ENCODE measurements around the gene EXOC3L1.

EXOC3L1 gene

GRCh38 chr16:67198238-67198734 lies 8.3 kb upstream of the EXOC3L1 start:
- peak; percentile 32 for DNase-seq

DNA sequence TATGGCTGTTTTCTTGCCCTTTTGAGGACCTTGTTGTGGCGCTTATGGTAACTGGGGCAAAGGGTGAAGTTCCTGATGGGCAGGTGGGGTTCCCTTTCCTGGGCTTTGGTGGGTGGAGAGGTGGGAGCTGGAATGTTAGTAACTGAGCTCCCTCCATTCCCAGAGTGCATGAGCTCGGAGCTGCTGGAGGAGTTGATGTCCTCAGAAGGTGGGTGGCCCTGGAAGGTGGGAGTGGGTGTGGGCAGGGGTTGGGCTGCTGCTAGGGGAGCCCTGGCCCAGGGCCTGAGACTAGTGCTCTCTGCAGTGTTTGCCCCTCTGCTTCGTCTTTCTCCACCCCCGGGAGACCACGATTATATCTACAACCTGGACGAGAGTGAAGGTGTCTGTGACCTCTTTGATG lies 7.8 kb upstream of the EXOC3L1 start:
- no peak for DNase-seq

DNA sequence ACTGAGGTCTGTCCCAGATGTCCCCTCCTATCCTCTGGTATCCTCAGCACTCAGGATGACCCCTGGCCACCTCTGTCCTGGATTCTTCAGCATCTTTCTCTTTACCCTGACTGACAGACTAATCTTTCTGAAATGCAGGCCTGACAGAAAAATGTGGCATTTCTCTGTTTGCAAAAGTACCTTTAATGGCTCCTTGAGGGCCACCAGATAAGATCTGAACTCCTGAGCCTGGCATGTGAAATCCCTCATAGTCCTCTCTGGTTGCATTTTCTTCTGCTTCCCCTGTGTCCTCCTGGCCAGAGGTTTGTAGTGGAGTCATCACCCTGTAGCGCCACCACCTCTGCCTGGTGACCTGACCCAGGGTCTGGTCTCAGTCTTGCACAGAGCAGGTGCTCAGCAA lies 6.9 kb upstream of the EXOC3L1 start:
- DNase-seq = no peak

GRCh38 chr16:67195676-67196075 lies 5.7 kb upstream of the EXOC3L1 start:
- DNase-seq = no peak

- no peak for DNase-seq
Observed at GRCh38 chr16:67194260-67194659, 4.3 kb upstream of the EXOC3L1 start.

DNA sequence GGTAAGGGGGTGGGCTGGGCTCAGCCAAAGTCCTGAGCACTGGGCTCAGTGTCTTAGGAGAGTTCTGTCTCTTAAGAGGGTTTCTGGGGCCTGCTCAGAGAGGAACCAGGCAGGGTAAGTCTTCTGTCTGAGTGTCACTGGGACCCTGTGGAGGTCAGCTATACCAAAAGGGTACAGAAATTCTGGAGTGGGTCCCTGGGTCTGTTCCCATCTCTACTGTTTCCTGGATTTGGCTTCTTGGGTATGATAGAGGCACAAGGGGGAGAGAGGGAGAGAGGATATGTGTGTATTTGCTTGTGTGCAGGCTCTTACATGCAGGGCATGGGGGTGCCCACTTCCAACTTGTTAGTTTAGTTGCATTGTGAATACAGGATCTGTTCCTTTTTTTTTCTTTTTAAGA lies 3.6 kb upstream of the EXOC3L1 start:
- no peak for DNase-seq

DNA sequence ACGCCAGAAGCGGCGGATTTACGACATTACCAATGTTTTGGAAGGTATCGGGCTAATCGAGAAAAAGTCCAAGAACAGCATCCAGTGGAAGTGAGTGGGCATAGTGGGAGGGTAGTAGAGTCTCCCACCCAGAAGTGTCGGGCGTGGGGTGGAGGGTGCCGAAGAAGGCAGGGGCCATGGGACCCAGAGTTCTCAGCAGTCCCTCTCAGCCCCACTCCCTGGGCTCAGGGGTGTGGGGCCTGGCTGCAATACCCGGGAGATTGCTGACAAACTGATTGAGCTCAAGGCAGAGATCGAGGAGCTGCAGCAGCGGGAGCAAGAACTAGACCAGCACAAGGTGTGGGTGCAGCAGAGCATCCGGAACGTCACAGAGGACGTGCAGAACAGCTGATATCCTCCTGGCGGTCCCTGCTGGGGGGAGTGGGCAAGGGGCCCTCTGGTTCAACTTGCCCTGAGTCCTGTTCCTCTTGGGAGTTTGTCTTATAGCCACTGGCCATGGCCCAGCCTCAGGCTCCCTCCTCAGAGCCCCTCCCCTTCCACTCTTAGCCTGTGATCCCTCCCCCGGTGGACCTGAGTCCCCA lies 2.9 kb upstream of the EXOC3L1 start:
- DNase-seq = no peak

- peak; percentile 86 for DNase-seq
Observed at GRCh38 chr16:67191995-67192681, 2.2 kb upstream of the EXOC3L1 start, which contains the start of gene E2F4. Gene E2F4, plus strand, starts transcription at chr16:67192155. Its CDS starts 73 bp downstream, at chr16:67192228.

GRCh38 chr16:67191411-67191994 lies 1.6 kb upstream of the EXOC3L1 start:
- DNase-seq = no peak

- no peak for DNase-seq
Observed at GRCh38 chr16:67190448-67191399, 788 bp upstream of the EXOC3L1 start.

- no peak for DNase-seq
Observed at GRCh38 chr16:67188798-67189197, 1.1 kb downstream of the EXOC3L1 start.

DNA sequence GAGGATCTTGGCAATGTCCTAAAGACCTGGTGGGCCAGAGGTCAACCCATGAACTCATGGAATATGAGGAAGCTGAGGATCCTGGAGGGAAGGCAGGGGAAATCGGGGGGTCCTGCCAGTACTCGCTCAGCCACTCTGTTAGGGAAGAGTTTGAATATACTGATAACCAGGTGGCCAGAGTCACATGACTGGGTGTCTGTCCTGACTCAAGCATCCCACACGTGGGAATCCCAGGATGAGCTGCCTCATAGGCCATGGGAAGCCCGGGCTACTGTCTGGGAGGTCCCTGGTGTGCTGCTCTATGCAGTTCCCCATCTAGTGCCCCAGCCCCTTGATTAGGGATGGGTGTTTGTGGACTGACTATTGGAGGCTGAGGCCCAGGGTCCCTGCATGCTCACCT lies 1.6 kb downstream of the EXOC3L1 start:
- DNase-seq = no peak

DNA sequence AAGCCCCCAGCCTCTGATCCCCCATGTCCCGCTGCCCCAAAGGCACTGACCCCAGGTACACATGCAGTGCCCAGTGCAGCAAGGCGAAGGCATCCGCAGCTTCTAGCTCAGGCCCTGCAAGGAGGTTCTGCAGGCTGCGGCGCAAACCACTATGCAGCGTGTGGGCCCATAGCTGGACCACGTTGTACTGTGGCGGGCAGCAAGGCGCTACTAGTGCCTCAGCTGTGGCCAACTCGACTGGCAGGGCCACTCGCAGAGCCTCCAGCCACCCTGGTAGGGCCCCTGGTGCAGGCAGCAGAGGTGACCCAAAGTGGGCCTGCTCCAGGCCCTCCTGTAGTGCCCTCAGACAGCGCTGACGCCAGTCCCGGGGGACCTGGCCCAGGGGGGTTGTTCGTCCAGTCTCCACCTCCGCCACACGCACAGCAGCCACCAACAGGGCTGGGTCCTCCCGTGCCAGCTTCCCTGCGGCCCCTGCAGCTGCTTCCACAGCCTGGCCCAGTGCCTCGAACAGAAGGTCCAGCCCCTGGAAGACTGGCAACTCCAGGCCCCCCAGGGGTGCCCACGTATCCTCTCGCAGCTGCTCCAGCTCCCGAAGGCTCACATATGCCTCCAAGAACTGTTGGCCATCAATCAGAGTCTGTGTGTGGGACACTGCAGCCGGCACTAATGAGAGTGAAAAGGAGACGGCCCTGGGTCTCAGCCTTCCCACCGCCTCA lies 2.6 kb downstream of the EXOC3L1 start:
- no peak for DNase-seq

- no peak for DNase-seq
Observed at GRCh38 chr16:67186550-67186950, 3.4 kb downstream of the EXOC3L1 start.

DNA sequence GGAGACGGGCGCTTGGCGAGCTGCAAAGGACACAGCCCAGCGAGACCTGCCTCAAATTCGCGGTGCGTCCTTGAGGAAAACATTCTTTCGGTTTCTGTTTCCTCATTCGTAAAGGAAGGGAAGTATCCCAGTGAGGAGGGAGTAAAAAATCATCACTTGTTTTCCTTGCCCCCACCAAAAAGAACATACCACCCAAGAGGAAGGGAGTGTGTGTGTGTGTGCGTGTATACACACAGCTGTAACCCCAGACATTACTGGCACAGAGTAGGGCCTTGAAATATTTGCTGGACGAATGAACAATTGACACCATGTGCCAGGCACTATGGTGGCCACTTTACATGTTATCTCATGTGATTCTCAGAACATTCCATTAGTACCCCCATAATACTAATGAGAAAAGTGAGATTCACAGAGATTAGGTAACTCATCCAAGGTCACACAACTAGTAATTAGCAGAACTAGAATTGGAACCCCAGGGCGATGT lies 4.2 kb downstream of the EXOC3L1 start:
- DNase-seq = no peak

DNA sequence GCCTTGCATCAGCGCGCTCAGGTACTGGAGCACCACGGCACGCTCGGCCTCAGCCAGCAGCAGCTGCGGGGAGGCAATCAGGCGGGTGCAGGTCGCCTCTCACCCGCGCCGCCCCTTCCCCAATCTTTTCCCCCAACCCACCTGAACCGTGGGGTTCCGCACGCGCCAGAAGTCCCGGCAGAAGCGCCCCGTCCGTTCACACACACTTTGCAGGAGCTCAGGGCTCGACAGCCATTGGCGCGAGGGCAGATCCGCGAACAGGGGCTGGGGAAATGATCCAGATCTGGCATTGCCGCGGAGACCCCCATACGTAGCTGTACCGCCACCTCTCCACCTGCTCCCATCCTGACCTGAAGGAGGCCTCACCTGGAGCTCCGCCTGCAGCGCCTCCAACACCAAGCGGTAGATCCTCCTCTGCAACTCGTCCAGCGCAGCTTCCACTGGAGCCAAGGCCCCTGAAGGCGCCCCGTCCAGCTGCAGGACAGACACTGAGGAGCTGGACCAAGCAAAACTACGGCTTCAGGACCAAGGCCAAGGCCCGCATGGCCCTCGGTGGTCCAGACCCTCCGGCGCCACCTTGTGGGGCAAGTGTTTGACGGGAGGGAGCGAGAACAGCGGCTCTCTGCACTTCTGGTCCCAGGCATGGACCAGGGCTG lies 4.8 kb downstream of the EXOC3L1 start:
- DNase-seq = peak; percentile 82

- no peak for DNase-seq
Observed at GRCh38 chr16:67184453-67184994, 5.4 kb downstream of the EXOC3L1 start.

DNA sequence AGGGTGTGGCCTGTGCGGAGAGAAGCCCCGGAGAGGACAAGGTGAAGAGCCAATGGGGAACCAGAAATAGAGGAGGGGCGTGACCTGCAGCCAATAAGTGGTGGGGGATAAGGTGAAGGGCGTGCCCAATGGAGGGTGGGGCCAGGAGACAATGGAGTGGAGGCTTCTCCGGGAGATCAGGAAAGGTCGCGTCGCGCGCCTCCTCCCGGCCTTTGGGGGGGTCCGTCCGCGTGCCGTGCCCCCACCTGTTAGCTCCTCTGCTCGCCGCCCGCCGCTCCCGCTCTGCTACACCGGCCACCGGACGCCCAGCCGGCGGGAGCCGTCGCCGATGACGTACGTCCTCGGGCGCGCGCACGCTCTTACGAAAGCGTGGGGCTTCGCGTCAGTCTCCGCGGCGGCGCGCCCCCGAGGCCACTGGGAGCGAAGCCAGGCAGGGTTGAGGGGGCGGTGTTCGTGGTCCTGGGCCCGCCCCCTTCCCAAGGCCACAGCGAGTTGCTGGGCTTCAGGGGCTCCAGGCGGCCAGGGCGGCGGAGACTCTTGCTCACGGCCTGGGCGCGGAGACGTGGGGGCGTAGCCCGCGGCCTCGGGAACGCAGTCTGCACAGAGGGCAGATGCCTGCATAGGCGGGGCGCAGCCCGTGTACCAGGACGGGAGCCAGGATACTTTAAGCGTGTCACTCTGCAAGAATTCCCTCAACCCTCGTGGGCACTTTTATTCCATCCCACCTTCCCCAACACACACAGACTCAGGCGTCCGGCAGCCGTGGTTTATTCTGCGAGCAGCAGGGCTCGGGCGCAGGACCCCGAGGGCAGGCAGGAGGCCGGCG lies 6.1 kb downstream of the EXOC3L1 start, which contains the start of gene MATCAP1:
TSS of gene MATCAP1 (minus strand) at position 337 of the 826 bp plus-strand sequence. CDS start 3,353 bp downstream, outside the sequence.
- DNase-seq = peak; percentile 97

DNA sequence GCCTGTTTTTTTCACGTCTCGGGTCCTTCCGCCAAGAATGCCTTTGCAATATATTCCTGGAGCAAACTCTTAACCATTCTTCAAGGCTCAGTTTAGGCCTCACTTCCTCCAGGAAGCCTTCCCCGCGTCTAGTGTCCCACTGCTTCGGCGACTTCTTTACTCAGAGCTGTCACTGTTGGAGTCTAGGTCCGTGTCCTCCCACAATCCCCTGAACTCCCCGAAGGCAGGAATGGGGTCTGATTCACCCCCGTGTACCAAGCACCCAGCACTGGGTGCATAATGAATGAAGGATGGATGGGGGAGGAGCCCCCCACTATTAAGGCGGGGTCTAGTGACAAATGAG lies 6.7 kb downstream of the EXOC3L1 start:
- DNase-seq = no peak

DNA sequence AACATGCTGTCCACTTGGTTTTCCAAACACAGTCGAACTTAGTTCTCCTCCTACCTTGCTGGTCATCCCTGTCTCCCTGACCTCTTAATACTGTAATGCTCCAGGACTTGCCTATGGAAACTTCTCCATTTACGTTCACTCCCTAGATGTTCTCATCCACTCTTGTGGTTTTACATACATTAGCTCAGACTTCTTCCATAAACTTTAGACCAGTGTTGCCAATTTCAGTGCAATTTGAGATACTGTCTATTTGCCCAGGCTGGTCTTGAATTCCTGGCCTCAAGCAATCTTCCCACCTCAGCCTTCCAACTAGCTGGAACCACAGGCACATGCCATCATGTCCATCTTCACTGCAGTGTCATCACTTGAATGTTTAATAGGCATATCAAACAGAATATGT lies 7.6 kb downstream of the EXOC3L1 start:
- DNase-seq = no peak

All from CD4-positive, alpha-beta T cell treated with Interleukin-15 for 1 hour (primary cell).